CD4-positive, alpha-beta T cell treated with Interferon alpha-2 for 1 hour (primary cell): ENCODE data around the gene KMT2B.

Experiments used
- DNase-seq, 2 donors: peaks; one replicate each; pipeline ENCODE4 v3.0.0-alpha.2; 2020 to 2022

KMT2B gene

DNA sequence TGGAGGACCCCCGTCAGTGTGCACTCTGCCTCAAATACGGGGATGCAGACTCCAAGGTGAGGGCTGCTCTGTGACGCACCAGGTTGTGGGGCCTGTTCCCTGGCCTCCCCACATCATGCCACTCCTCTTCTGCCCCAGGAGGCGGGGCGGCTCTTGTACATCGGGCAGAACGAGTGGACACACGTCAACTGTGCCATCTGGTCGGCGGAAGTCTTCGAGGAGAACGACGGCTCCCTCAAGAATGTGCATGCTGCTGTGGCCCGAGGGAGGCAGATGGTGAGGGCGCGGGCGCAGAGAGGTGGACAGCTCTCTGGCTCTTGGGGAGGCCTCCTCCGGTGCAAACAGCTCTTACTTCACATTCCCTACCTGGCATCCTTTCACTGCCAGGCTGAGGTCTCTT is 11.2 kb downstream of the KMT2B start:
- no peak for DNase-seq

- no peak for DNase-seq
These were observed 12.0 kb downstream of the KMT2B start for GRCh38 chr19:35729763-35730162.

DNA sequence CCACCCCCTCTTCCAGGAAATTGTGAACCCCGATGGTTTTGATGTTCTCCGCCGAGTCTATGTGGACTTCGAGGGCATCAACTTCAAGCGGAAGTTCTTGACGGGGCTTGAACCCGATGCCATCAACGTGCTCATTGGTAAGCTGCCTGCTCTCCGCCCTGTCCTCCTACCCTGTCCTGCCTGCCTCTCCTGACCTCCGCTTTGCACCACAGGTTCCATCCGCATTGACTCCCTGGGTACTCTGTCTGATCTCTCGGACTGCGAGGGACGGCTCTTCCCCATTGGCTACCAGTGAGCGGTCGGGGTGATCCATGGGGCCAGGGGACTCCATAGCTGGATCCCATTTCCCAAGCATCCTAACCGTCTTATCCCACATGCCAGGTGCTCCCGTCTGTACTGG is 12.5 kb downstream of the KMT2B start:
- no peak for DNase-seq

DNA sequence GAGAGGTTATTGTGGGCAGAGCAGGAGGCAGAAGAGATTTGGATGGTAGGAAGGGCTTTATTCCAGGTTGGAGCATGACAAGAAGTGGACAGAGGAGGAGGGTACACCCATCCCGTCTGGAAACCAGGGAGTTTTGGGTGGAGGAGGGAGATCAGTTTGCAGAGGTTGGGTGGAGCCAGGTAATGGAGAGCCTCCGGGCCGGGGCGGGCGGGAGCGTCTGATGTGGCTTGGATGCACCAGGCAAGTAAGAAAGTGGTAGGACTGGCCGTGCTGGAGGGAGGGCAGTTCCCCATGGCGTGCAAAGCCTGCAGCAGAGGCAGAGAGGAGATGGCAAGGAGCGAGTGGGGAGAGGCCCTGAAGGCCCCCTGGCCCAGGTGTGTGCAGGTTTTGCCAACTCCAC is 13.6 kb downstream of the KMT2B start:
- no peak for DNase-seq

DNA sequence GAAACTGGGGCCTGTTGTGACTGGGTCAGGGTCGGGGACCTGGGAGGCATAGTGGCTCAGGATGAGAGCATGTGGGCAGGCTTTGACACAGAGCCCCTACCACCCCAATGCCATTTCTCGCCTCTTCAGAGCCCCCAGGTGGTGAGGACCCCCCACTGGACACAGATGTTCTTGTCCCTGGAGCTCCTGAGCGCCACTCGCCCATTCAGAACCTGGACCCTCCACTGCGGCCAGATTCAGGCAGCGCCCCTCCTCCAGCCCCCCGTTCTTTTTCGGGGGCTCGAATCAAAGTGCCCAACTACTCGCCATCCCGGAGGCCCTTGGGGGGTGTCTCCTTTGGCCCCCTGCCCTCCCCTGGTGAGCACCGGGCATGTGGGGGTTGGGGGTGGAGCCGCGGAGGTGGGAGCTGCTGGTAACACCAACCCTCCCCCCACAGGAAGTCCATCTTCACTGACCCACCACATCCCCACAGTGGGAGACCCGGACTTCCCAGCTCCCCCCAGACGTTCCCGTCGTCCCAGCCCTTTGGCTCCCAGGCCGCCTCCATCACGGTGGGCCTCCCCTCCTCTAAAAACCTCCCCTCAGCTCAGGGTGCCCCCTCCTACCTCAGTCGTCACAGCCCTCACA is 14.1 kb downstream of the KMT2B start:
- no peak for DNase-seq

DNA sequence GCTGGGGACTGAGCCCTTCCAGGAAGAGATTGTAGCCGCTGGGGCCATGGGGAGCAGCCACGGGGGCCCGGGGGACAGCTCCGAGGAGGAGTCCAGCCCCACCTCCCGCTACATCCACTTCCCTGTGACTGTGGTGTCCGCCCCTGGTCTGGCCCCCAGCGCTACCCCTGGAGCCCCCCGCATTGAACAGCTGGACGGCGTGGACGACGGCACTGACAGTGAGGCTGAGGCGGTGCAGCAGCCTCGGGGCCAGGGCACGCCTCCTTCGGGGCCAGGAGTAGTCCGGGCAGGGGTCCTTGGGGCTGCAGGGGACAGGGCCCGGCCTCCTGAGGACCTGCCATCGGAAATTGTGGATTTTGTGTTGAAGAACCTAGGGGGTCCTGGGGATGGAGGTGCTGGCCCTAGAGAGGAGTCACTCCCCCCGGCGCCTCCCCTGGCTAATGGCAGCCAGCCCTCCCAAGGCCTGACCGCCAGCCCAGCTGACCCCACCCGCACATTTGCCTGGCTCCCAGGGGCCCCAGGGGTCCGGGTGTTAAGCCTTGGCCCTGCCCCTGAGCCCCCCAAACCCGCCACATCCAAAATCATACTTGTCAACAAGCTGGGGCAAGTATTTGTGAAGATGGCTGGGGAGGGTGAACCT is 14.9 kb downstream of the KMT2B start:
- no peak for DNase-seq

GRCh38 chr19:35733180-35734125 is 15.7 kb downstream of the KMT2B start:
- DNase-seq = no peak

DNA sequence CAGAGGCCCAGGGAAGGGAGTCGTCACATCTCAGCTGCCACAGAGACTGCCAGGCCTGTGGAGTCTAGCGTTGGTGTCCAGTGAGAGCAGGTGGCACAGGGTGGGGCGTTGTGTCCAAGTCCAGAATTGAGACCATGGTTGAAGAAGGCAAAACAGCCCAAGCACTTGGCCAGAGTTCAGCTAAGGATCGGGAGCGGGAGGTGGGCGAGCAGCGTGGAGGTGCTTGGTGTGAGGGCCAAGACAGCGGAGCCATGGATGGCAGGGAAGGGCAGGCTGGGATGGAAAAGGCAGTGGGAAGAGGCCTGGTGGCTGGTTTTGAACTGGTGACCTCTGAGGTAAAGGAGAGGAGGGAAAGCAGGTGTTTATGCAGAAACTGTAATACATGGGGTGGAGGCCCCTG is 16.5 kb downstream of the KMT2B start:
- no peak for DNase-seq

DNA sequence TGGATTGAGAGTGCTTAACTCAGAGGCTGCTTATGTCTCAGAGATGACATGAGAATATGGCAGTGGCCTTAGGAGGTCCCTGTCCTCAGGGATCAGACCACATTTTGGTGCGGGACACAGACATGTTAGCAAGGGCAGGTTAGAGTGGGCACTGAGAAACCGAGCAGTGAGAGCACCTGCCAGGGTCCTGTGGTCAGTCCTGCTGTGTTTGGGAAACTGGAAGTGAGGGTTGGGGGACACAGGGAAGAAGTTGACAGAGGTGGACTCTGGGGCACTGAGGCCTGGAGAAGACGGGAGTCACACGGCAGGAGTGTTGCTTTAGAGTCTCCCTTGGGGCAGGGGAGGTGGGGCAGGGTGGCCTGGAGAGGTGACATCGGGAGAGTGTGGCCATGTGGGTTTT is 17.1 kb downstream of the KMT2B start:
- no peak for DNase-seq

- peak in 1 of 2 donors; percentile 41 for DNase-seq
These were observed 19.4 kb downstream of the KMT2B start for GRCh38 chr19:35736913-35737886.

GRCh38 chr19:35738021-35738886 is 20.5 kb downstream of the KMT2B start:
- no peak for DNase-seq

DNA sequence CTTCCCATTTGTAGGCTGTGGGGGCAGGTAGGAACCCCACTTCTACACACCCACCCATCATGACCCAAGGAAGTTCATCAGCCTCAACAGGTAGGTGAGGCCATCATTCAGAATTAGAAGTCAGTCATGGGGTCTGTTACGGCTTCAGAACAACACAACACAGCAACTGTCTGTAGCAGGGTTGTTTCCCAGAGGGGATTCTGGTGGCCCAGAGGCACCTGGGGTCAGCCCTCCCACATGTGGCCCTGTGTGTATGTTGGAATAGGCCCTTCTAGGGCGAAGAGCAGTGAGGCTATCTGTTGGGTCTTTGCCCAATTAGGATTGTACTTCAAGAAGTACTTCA is 21.1 kb downstream of the KMT2B start:
- DNase-seq = no peak

DNA sequence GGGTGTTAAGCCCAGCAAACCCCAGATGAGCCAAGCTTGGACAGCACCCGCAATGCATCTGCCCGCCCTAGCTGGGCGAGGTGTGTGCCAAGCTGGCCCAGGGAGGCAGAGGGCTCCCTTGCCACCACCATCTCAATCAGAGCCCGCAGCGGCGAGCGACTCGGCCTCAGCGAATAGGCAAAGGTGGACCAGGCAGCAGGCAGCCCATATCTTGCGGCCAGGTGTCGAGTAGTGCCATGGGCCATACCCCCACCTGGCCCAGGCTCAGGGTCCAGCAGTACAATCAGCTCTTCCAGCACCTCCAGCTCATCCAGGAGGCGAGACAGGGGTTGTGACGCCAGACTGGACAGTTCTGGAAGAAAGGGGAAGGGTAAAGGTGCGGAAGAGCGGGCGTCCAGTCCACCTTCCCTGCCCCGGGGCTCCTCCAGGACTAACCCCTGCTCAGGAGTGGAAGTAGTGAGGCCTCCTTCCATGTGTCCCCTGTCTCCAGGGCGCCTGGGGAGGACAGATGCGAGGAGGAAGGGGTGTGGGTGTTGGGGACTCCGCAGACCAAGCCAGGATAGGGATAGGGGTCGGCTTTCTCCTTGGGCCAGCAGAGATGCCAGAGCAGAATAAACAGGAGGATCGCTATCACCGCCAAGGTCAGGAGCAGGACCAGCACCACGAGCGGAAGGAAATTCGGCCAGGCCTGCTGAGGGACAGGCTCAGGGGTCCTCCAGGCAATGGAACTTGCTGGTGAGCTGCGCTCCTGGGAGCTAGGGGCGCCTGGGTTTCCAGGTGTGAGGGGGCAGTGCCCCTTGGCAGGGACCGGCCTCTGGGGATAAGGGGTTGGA is 21.7 kb downstream of the KMT2B start:
- DNase-seq = no peak

DNA sequence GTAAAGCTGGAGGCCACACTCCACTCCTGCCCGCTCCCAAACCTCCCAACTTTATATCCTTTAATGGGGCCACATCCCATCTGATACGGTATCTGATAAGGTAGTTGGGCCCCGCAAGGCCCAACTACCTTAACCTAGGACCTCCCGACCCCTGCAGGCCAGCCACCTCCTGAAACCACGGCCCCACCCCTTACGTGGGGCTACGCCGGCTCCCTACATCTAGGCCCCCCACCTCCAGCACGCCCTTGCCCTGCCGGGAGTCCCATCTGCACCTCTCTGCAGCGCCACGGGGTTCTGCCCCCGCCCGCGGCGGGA is 22.3 kb downstream of the KMT2B start:
- no peak for DNase-seq

DNA sequence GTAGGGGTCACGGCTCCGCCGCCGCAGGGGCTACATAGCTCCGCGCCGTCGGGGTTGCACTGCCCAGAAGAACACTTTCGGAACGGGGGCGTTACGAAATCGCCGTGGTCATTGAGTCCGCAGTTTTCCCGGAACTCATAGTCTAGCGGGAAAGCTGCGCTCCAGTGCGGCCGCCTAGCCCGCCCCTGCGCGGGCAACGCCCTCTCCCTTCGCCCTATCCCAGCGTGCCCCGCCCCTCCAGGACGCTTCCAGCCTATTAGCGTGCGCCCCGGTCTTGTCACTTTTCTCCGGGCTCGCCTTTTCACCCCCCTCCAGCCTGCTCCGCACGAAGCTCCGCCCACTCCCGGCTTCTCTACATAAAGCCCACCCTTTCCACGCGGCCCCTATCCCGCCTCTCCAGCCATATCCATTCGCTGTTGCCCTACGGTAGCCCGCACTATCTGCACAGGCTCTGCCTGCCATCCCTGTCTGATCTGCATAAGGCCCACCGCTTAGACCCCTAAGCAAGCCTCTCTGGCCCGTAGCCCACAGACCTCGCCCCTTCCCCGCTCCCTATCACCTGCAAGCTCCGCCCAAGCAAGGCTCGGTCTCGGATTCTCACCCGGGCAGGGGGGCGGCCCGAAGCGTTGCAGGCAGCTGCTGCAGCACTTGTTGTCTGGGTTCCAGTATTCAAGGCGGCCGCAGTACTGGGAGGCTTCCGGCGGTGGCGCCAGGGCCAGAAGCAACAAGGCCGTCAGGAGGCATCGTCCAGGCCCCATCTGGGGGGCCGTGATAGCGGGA is 22.8 kb downstream of the KMT2B start:
- peak; percentile 95 for DNase-seq

DNA sequence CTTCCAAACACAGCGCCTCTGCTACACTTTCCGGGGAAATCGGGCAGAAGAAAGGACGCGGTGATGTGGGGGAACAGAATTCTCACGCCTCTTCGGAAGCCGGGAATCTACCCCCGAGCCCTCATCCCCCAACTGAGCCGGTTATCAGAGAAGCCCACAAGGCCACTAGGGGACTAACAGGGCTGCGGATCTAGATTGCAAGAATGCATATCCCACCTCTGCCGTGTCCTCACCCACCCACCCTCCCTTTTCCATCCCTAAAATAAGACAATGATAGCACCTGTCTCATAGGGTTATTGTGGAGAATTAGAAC is 23.4 kb downstream of the KMT2B start:
- DNase-seq = no peak

- DNase-seq = peak; percentile 77 to 79
These were observed 24.4 kb downstream of the KMT2B start, which contains the start of gene IGFLR1 for GRCh38 chr19:35742121-35742724. Gene IGFLR1, minus strand, starts transcription at chr19:35742452. Its CDS starts 1,272 bp downstream, at chr19:35741180.

DNA sequence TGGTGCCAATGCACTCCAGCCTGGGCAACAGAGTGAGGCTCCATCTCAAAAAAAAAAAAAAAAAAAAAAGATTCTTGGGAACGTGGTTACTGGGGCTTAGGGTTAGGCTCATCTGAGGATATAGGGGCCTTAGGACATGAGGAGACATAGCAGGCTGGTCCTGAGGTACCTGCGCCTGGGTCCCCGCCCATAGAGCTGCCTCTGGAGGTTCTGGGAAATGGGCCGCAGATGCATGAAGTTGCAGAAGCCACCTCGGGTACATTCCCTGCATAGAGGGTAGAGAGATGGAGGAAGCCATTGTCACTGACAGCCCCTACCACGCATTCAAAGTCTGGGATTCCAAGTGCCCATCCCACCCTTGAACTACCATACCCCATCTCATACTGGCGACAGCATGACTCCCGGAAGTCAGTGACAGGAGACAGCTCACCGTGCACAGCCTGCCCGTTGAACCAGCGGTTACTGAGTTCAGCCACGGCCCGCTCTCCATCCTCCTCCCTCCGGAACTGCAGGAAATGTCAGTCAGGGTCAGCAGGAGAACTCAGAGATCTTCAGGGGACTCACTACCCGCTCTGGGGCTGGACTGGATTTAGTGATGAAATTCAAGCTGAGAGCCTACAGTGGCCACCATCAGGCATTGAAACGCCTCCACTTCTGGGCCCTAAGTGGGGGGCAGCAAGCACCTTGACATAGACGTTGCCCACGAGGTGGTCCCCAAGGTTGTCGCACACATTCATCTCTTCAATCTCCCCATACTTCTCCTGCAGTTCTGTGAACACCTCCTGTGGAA is 26.0 kb downstream of the KMT2B start:
- DNase-seq = no peak
